ELF-1 (cell line): ENCODE data around the gene VPREB3.

Experiments used
- DNase-seq: peaks from one replicate; pipeline ENCODE4 v3.0.0-alpha.2; 2016; ENCODE audit warnings: low read depth, low spot score

The VPREB3 gene, protein sequence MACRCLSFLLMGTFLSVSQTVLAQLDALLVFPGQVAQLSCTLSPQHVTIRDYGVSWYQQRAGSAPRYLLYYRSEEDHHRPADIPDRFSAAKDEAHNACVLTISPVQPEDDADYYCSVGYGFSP

DNA sequence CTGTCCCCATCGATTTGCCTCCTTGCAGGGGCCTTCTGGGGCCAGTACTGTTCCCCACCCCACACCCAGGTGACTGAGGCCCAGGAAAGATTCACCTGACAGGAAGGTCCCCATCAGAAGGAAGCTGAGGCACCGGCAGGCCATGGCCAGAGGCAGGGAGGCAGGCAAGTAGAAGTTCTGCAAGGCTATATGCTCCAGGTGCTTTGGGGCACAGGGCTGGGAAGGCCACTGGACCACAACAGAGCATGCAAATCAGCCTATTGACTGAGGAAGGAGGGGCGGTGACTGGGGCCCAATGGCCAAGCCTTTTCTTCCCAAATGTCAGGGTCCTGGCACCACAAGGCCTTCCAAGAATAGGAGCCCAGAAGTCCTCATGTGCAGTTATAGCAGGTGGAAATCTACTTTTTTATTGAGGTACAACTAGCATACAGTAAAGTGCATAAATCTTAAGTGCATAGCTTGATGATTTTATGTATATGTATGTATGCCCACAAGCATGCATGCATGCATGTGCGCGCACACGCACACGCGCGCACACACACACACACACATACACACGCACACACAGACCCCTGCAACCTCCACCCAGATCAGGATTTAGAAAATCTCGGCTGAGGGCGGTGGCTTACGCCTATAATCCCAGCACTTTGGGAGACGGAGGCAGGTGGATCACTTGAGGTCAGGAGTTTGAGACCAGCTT lies at the start of gene VPREB3:
Gene VPREB3, minus strand, starts transcription at position 206 of the 700 bp plus-strand sequence. Its CDS starts 62 bp downstream, at position 144.
- DNase-seq: no peak

DNA sequence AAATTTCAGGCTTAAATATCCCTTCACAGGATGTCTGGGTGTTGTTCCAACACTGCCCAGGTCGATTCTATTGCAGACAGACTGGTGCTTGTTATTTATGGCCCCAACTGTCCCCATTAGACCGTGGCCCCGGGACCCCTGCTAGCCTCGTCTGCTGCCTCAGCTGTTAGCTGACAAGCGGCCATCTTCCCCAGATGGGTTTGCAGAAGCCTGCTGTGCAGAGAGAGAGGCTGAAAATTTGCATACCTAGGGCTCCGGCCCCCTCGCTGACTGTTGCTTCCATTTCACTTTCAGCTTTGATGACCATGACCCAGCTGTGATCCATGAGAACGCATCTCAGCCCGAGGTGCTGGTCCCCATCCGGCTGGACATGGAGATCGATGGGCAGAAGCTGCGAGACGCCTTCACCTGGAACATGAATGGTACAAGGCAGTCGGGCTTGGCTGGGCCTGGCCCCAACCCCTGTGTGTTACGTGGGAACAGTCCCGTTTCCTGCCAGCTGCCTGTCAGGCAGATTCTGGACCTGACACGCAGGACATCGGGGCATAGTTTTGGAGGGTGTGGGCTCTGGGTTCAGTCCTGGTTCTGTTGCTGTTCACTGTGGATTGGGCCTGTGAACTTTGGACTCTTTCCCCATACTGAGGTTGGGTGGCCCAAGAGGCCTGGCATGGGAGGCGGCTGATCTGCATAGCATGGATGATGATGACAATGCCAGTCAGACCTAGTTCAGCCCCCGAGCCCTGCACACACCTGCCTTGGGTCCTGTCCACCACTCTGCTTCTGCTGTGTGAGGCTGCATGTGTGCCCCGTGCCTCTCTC lies 49.0 kb upstream of the VPREB3 start:
- no peak for DNase-seq

DNA sequence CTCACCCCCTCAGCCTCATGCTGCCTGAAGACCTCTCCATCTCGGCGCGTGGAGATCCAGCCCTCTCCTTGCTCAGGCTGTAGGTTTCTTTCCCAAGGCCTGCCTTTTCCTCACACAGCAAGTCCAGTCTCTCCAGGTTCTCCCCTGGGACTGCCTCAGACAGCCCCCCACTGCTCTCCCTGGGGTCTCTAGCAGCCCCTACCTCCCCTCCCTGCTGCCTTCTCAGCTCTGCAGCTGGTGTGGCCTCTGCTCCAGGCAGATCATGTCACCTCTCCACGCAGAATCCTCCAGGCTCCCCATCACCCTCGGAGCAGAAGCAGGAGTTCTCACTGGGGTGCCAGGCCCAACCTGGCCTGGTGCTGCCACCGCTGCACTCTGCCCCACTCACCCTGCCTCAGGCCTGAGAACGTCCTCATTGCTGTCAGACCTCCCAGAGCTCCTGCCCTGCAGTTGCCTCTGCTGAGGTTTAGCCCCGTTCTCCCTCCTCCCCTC lies 47.7 kb upstream of the VPREB3 start:
- no peak for DNase-seq

DNA sequence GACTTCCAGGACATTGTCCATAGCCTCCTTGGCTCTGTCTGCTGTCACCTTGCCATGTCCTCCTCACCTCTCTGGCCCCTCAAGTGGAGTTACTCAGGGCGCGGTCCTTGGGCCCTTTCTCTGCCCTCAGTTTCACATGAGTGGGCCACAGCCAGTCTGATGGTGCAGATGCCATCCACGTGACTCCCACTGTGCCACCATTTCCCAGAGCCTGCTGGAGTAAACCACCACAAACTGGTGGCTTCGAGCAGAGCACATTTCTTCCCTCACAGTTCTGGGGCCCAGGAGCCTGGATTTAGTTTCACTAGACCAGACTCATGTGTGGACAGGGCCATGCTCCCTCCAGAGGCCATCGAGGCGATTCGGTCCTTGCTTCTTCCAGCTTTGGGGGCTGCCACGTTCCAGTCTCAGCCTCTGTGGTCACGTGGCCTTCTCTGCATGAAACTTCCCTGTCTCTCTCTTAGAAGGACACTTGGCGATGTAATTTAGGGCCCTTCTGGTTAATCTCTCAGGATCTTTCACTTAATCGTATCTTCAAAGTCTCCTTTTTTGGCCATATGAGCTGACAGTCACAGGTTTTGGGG lies 47.1 kb upstream of the VPREB3 start:
- DNase-seq: no peak

DNA sequence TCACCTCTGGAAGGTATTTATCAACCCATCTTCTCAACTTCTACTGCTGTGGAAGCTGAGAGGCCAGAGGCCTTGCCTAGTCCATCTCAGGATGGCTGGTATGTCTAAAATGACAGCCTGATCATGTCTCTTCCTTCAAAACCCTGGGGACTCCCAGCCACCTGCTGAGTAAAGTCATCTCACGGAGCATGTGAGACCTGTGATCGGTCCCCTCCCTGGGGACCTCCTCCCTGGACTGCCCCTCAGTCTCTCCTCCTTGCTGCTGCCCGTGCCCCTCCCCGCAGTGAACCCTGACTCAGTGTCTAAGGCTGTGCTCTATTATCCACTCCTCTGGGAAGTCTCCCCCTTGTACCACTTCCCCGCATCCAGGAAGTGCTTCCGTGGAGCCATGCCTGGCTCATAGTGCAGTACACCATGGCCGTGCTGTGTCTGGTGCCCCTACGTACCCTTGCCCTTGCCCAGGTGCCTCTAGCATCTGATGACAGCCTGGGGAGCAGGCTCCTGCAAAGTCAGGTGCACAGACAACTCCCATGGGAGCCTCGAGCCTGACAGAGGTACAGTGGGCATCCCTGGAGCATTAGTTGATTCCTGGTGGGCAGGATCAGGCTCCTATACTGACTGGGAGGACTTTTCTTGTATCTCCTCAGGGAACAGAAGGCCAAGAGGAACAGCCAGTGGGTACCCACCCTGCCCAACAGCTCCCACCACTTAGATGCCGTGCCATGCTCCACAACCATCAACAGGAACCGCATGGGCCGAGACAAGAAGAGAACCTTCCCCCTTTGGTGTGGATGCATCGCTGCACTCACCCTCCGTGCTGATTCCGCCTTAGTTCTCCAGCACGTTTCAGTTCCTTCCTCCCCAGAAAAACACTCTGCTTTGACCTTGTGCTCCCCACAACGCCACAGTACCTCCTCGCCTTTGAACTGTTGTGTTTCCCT lies 46.3 kb upstream of the VPREB3 start:
- no peak for DNase-seq

DNA sequence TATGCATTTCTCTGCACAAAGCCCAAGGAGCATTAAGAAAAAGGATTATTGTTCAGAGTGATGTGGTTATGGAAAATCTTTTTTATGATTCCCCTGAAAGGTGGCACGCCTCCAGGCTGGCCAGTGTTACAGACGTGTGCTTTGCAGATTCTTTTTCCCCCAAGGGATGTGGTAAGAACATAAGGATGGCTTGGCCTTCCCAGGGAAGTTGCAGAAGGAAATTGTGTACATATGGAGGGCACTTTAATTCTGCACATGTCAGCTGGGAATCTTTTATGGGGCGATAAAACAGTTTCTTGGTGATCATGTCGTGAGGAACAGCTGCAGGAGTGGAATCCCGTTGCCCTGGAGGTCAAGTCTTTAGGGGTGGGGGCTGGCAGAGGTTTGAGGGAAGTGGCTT lies 42.2 kb upstream of the VPREB3 start:
- DNase-seq: no peak

DNA sequence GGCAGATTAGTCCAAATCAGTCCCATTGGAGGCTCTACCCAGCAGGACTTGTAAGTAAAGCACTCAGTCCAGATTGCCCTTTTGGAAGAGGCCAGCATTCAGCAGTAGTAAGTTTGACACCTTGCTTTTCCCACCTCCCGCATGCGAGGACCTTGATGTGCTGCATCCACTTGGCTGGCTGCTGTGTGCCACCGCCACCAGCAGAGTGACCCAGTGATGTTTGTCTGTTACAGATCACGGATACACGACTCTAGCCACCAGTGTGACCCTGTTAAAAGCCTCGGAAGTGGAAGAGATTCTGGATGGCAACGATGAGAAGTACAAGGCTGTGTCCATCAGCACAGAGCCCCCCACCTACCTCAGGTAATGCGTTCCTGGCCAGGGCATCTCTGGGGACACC lies 39.1 kb upstream of the VPREB3 start:
- DNase-seq: no peak

DNA sequence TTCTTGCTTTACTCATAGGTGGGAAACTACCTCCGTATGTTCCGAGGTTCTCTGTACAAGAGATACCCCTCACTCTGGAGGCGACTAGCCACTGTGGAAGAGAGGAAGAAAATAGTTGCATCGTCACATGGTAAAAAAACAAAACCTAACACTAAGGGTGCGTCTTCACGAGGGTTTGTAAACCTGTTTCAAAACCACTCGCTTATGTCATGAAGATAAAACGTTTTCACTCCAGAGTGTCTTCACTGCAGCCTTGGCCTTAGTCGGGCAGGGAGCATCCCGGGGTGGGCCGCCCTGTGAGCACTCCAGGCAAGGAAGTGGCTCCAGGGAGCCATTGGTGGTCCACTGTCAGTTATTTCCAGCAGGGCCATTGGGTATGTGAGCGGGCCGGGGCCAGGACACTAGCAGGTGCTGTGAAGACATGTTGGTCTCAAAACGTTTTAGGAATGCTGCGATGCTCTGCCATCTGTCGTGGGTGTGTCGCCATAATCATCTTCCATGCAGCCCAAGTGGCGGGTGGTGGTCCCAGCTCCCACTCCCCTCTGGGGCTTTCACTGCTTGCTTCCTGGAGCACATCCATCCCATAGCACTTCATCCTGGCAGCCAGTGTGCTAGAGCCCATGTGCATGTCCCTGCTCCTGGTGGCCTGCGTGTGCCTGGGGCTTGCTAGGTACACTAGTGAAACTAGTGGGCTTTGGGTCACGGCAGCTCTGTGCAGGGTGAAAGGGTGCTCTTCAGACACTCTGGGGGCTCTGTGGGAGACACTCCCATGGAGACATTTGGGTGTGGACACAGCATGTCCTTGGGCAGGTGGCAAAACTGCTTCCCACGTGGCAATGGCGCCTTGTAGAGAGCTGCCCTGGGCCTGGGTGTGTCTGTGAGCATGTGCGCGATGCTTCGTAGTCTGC lies 37.8 kb upstream of the VPREB3 start:
- DNase-seq: no peak

DNA sequence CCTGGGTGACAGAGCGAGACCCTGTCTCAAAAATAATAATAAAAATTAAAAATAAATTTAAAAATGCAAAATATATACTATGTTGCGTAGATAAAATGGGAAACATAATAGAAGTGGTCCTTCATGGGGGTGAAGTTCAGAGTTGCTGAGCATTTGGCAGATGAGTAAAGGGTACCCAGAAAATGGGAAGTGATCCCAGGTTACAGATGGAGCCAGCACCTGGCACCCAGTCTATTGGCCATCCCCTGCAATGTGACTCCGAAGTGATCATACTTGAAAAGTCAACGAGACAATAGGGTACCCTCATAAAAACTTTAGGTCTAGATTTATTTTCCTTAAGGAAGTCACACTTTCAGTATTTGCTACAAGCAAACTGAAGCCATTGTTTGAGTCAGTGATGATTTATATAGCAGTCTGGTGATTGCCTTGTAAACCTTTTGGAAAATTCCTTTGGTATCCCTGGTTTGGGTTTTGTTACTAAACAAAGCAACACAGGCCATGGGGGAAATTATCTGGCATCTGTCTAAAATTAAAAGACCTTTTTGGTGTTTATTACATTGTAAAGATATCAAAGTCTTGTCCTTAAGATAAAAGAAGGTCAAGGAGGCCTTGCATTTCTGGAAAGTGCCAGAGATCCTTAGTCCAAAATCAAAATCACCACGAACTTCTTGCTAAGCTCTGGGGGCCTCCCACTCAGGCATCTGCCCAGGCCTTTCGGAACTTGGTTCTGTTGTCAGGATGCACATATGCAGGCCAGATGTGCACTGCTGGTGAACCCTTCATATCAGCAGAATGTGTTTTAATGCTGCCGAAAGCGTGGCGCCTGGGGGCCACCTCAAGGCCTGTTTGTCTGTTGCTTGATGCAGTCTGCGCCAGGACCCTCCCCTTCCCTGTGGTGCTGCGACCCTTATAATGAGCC lies 36.9 kb upstream of the VPREB3 start:
- DNase-seq: no peak

DNA sequence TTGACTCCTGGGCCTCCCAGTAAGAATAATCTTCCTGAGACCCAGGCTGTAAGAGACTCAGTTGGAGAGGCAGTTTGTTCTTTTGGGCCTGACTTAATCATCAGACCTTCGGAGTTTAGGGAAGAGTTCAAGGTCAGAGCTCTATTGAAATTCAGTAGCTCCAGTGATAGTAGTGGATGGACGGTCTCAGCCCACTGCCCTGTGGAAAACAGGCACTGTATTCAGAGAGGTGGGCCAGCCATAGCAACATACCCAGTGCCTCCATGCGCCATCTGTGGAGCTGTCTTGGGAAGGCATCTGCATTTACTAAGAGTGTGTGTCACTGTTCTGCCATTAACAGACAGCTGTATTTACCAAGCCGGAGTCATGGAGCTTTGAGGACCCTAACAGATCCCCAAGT lies 35.4 kb upstream of the VPREB3 start:
- no peak for DNase-seq

DNA sequence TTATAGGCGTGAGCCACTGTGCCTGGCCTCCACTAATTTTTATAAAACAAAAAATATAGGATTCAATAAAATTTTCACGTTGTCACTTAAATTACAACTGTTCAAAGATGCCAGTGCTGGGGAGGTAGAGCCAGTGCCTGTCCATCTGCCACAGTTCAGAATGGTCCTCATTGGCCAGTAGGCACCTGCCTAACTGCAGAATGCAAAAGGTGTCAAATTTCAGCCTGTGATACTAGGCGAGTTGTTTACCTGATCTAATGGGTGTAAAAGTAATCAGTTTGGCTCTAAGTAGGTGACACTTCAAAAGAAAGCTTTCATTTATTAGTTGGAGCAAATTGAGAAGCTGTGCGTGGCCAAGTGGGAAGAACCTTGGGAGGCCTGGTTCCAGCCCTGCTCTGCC lies 34.9 kb upstream of the VPREB3 start:
- DNase-seq: no peak

DNA sequence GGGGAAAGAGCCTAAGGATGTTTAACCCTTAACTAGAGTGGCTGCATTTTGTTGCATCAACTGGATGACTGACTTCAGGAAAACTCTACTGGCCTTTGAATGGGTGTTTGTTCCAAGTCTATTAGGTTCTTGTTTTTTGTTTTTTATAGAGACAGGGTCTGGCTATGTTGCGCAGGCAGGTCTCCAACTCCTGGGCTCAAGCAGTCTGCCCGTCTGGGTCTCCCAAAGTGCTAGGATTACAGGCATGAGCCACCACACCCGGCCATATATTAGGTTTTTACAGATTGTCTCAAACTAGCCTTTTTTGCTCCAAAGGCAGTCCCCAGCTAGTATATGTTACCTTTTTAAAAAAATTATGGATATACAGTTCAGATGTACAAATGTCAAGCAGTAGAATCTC lies 33.7 kb upstream of the VPREB3 start:
- DNase-seq: no peak

DNA sequence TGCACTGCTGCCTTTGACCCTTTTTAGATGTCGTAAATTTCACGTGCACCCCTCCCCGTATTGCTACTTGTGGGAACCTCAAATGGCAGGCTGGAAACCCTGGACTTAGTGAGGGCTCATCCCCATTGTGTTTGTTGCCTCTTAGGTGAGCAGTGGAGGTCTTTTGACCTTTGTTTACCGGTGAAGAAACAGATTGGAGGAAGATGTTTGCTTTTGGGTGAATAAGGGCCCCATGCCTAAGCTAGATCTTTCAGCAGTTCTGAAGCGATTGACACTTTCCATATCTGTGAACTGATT lies 33.3 kb upstream of the VPREB3 start:
- DNase-seq: no peak

DNA sequence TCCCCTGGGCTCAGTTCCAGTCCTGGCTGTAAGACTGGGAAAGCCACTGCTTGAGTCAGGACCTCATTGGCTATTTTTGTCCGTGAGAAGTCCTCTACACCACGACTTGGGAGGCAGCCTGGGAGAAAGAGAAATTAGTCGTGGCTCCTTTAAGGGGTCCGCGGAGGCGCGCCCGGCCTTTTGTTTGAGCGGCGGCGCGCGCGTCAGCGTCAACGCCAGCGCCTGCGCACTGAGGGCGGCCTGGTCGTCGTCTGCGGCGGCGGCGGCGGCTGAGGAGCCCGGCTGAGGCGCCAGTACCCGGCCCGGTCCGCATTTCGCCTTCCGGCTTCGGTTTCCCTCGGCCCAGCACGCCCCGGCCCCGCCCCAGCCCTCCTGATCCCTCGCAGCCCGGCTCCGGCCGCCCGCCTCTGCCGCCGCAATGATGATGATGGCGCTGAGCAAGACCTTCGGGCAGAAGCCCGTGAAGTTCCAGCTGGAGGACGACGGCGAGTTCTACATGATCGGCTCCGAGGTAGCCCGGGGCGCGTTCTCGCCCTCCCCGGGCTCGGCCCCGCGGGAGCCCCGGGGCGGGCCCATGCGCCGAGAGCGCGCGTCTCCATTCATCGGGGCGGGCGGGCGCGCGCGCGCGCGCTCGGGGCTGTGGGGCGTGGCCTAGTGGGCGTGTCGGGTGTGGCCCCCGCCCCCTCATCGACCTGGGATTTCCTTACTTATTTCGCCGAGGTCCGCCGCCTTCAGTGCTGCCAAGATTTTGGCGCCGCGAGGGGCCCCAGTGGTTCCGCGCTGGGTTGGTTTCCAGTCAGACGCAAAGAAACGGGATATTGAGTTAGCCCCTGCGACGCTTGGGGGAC lies 32.8 kb upstream of the VPREB3 start, which contains the start of gene SMARCB1:
Gene SMARCB1, plus strand, starts transcription at position 215 of the 848 bp plus-strand sequence. Its CDS starts 204 bp downstream, at position 419.
- DNase-seq: peak; percentile 94

DNA sequence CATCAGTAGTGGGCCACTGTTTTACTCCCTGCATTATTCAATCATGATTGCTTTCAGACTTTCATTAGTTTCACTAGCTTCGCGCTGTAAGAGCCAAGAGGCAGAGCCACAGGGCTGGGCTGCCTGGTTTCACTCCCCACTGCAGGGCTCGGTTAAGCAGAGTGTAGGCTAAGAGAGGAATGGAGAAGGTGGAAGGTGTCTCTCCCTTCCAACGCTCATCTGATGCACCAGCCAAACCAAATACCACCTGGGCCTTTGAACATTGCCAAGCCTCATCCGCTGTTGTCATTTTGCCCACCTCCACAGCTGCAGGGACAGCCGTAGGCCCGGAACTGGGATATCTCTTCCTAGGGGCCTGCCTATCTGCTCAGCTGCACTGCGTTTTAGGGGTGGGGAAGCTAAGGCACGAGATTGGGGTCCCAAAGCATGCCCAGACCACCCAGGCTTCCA lies 32.1 kb upstream of the VPREB3 start:
- DNase-seq: no peak

DNA sequence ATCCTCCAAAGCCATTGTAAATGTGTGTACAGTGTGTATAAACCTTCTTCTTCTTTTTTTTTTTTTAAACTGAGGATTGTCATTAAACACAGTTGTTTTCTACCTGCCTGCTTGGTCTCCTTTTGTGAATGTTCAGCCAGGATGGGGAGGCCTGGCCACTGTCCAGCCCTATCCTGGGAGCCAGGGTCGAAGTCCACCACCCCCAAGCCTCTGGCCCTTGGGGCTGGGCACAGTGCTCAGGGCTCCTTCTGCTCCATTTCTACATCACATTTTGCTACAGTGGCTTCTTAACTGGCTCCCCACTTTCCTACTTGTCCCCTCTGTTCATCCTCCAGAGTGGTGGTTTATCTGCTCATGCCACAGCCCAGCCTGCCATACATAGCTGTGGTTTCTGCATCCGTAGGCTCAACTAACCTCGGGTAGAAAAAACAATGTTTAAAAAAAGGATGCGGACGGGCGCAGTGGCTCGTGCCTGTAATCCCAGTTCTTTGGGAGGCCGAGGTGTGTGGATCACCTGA lies 30.0 kb upstream of the VPREB3 start:
- DNase-seq: no peak

DNA sequence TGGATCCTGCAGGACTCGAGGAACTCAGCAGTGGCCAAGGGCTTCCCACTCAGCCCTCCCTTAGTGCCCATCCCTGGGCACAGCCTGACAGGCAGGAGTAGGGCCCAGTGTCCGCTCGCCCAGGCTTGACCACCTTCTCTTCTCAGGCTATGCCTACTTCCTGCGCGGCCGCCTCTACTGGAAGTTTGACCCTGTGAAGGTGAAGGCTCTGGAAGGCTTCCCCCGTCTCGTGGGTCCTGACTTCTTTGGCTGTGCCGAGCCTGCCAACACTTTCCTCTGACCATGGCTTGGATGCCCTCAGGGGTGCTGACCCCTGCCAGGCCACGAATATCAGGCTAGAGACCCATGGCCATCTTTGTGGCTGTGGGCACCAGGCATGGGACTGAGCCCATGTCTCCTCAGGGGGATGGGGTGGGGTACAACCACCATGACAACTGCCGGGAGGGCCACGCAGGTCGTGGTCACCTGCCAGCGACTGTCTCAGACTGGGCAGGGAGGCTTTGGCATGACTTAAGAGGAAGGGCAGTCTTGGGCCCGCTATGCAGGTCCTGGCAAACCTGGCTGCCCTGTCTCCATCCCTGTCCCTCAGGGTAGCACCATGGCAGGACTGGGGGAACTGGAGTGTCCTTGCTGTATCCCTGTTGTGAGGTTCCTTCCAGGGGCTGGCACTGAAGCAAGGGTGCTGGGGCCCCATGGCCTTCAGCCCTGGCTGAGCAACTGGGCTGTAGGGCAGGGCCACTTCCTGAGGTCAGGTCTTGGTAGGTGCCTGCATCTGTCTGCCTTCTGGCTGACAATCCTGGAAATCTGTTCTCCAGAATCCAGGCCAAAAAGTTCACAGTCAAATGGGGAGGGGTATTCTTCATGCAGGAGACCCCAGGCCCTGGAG lies 29.3 kb upstream of the VPREB3 start:
- no peak for DNase-seq
